Erythroblast (primary cell): ENCODE data around the gene ARHGAP1.

Source experiments
- GATA1 ChIP-seq: IDR thresholded peaks from 2 replicates; pipeline ENCODE4 v1.6.1; 2011; ENCODE audit warnings: low read depth, mild to moderate bottlenecking, control low read depth, low read length, moderate library complexity
- POLR2A ChIP-seq: IDR thresholded peaks from 2 replicates; pipeline ENCODE4 v1.6.1; 2011; ENCODE audit warnings: mild to moderate bottlenecking, low read length

- TF ChIP-seq POLR2A = no peak
- no peak for TF ChIP-seq GATA1
Measured at GRCh38 chr11:46722566-46723358, 22.3 kb upstream of the ARHGAP1 start.
